Fibroblast of lung (primary cell): Measurements from ENCODE around the gene CHAD. TPM values are rescaled to one million over a fixed set of nuclear protein-coding genes. Genes with fewer than 3 reads are reported as not detected.

Experiments used
- DNase-seq, 2 donors: peaks; one replicate each; pipeline versions ENCODE4 v3.0.0 to v3.0.0-alpha.2; 2010; ENCODE audit warnings: low read depth in 2 of 2
- H2AFZ ChIP-seq: 2 replicates; pipeline ENCODE4 v1.5.1; 2012; ENCODE audit warnings: low read length, control low read depth, inconsistent platforms
- H3K27ac ChIP-seq: 2 replicates; pipeline ENCODE4 v1.5.1; 2011; ENCODE audit warnings: low read length, control low read depth; ENCODE audit not compliant: insufficient read depth
- H3K27me3 ChIP-seq: 2 replicates; pipeline ENCODE4 v1.5.1; 2011; ENCODE audit warnings: mild to moderate bottlenecking, low read length; ENCODE audit not compliant: control insufficient read depth, insufficient read depth
- H3K36me3 ChIP-seq: 2 replicates; pipeline ENCODE4 v1.5.1; 2011; ENCODE audit warnings: low read length; ENCODE audit not compliant: control insufficient read depth, insufficient read depth
- H3K4me1 ChIP-seq: 2 replicates; pipeline ENCODE4 v1.5.1; 2011; ENCODE audit warnings: low read length; ENCODE audit not compliant: control insufficient read depth, insufficient read depth; ENCODE audit errors: extremely low read depth
- H3K4me2 ChIP-seq: 2 replicates; pipeline ENCODE4 v1.5.1; 2011; ENCODE audit warnings: low read length, control low read depth; ENCODE audit not compliant: insufficient read depth; ENCODE audit errors: extremely low read depth
- H3K4me3 ChIP-seq, 4 experiments: fragments of 200-600 bp in 1 of 4; sonication (generic) in 1 of 4; replicated peaks in 1 of 4; 2 replicates each; pipeline ENCODE4 v1.5.1; 2011 to 2016; ENCODE audit warnings: low read length in 4 of 4, low read depth in 3 of 4, mild to moderate bottlenecking in 3 of 4, control low read depth in 2 of 4, inconsistent platforms in 1 of 4, mixed read lengths in 1 of 4; ENCODE audit not compliant: insufficient read depth in 1 of 4; ENCODE audit errors: control extremely low read depth in 1 of 4
- H3K79me2 ChIP-seq: 2 replicates; pipeline ENCODE4 v1.5.1; 2012; ENCODE audit warnings: mild to moderate bottlenecking, low read length, inconsistent platforms; ENCODE audit not compliant: control insufficient read depth, insufficient read depth
- H3K9ac ChIP-seq: 2 replicates; pipeline ENCODE4 v1.5.1; 2011; ENCODE audit warnings: mild to moderate bottlenecking, low read length, control low read depth; ENCODE audit not compliant: insufficient read depth
- H3K9me3 ChIP-seq: 2 replicates; pipeline ENCODE4 v1.5.1; 2012; ENCODE audit warnings: low read depth, low read length; ENCODE audit not compliant: control insufficient read depth, insufficient read depth
- H4K20me1 ChIP-seq: 2 replicates; pipeline ENCODE4 v1.5.1; 2011; ENCODE audit warnings: low read length; ENCODE audit not compliant: control insufficient read depth, insufficient read depth; ENCODE audit errors: extremely low read depth
- EZH2 ChIP-seq: IDR thresholded peaks from 2 replicates; pipeline ENCODE4 v1.5.1; 2012; ENCODE audit warnings: low read length, control low read depth, mild to moderate bottlenecking; ENCODE audit errors: missing control alignments
- polyA plus RNA-seq, 2 donors: library from polyadenylated mRNA; depleted of rRNA in 1 of 2; stranded (reverse) in 1 of 2; unstranded in 1 of 2; fragments of >200 nt; gene quantifications; 2 replicates each; pipeline ENCODE4 v1.2.1, GENCODE V29; 2011 to 2012; ENCODE audit warnings: missing spikeins in 1 of 2
- total RNA-seq: library from RNA; depleted of rRNA; stranded (reverse); fragments of >200 nt; gene quantifications from 2 replicates; pipeline ENCODE4 v1.2.1, GENCODE V29; 2014
- TF ChIP-seq, protein P1 (sequence below), 2 donors: IDR thresholded peaks in 1 of 2; conservative IDR thresholded peaks in 1 of 2; 1 replicate in 1 of 2; 2 replicates in 1 of 2; pipeline ENCODE4 v1.5.1; 2011 to 2012; ENCODE audit warnings: low read length in 2 of 2, control low read depth in 1 of 2, inconsistent platforms in 1 of 2, low read depth in 1 of 2, mild to moderate bottlenecking in 1 of 2

Gene CHAD
- total and polyA plus RNA-seq, 2 donors (not counting 1 experiment from before 2014, with no cell fraction given) = not detected

DNA sequence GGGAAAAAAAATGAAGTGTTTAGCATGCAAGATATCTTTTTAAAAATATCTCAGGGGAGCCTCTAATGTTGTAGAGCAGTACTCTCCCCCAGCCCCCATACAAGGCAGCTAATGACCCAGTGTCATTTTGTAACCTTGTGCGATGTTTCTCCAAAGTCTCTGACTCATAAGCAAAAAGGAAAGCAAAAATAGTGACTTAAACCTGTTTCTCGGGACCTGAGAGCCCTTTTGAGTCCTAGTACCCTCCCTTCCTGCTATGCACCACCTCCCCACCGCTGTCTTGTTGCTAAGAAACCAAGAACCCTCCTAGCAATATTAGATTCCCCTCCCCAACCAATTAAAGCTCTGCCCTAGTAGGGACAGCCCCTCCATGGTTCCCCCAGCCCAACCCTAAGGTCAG lies 42.4 kb upstream of the CHAD start:
- no peak overlapping the region for H3K27ac ChIP-seq
- peak in 1 of 2 donors; percentile 38 for DNase-seq
- no peak overlapping the region for H3K4me3 ChIP-seq
- TF ChIP-seq, protein P1, sequence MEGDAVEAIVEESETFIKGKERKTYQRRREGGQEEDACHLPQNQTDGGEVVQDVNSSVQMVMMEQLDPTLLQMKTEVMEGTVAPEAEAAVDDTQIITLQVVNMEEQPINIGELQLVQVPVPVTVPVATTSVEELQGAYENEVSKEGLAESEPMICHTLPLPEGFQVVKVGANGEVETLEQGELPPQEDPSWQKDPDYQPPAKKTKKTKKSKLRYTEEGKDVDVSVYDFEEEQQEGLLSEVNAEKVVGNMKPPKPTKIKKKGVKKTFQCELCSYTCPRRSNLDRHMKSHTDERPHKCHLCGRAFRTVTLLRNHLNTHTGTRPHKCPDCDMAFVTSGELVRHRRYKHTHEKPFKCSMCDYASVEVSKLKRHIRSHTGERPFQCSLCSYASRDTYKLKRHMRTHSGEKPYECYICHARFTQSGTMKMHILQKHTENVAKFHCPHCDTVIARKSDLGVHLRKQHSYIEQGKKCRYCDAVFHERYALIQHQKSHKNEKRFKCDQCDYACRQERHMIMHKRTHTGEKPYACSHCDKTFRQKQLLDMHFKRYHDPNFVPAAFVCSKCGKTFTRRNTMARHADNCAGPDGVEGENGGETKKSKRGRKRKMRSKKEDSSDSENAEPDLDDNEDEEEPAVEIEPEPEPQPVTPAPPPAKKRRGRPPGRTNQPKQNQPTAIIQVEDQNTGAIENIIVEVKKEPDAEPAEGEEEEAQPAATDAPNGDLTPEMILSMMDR (conservative IDR thresholded peaks at IDR 0.05 in 1 of 2, IDR thresholded peaks at IDR 0.05 in 1 of 2; ENCODE audit: low read depth in 1 of 2, low read length in 2 of 2) = no peak
- no peak for TF ChIP-seq EZH2
- H3K27me3 ChIP-seq = no peaks in the 10 kb centered on the region
- H3K4me1 ChIP-seq = no peaks in the 10 kb centered on the region
- H3K79me2 ChIP-seq = no peaks in the 10 kb centered on the region
- no peak overlapping the region for H2AFZ ChIP-seq
- H3K9me3 ChIP-seq = no peaks in the 10 kb centered on the region
- H3K9ac ChIP-seq = no peak overlapping the region
- H4K20me1 ChIP-seq = no peaks in the 10 kb centered on the region
- H3K4me2 ChIP-seq = no peak overlapping the region
- no peaks in the 10 kb centered on the region for H3K36me3 ChIP-seq

DNA sequence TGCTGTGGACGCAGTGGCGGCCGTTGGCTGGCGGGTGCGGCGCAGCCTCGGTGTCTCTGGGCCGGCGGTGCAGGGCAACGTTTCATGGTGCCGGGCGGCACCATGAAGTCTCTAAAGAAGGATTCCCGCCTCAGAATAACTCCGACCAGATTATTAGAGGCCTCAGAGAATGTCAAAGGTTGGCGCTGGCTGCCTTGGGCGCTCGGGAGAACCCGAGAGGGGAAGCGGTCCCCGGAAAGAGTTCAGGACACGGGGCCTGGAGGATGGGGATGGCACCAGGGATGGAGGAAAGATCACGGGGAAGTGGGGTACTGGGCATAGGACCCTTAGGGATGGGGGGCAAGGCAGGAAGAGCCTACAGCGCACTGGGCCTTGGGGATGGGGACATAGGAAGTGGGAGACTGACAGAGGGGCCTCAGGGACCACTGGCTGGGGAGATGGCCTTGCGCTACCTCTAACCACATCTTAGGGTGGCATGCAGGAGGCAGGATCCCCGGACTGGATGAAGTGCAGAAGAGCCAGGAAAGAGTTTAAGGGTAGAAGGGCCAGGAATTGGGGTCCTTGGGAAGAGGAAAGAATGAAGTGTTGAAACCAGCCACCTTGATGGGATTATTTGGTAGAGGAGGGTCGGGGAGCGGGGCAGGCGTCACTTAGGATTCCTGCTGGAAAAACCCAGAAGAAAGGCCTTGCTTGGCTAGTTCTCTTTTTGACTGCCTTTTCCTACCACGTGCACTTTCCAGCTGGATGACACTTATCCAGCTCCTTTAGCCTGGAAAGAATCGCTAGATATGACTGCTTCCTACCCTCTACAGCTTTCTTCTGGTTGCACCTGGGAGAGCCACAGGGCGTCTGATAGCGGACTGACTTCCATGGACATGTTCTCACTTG lies 40.1 kb upstream of the CHAD start:
- H3K36me3 ChIP-seq = no peaks in the 10 kb centered on the region
- no peaks in the 10 kb centered on the region for H3K9me3 ChIP-seq
- no peak for DNase-seq
- H3K4me3 ChIP-seq = peak overlapping the region; percentile 28 to 60 (median 56)
- no peaks in the 10 kb centered on the region for H3K4me1 ChIP-seq
- H2AFZ ChIP-seq = peak overlapping the region; percentile 86
- H3K79me2 ChIP-seq = no peaks in the 10 kb centered on the region
- H3K27me3 ChIP-seq = no peaks in the 10 kb centered on the region
- TF ChIP-seq EZH2 = no peak
- TF ChIP-seq, protein P1 (conservative IDR thresholded peaks at IDR 0.05 in 1 of 2, IDR thresholded peaks at IDR 0.05 in 1 of 2; ENCODE audit: low read depth in 1 of 2, low read length in 2 of 2) = no peak
- peak overlapping the region; percentile 70 for H3K9ac ChIP-seq
- peak overlapping the region; percentile 86 for H3K4me2 ChIP-seq
- H4K20me1 ChIP-seq = no peaks in the 10 kb centered on the region
- peak overlapping the region; percentile 65 for H3K27ac ChIP-seq

DNA sequence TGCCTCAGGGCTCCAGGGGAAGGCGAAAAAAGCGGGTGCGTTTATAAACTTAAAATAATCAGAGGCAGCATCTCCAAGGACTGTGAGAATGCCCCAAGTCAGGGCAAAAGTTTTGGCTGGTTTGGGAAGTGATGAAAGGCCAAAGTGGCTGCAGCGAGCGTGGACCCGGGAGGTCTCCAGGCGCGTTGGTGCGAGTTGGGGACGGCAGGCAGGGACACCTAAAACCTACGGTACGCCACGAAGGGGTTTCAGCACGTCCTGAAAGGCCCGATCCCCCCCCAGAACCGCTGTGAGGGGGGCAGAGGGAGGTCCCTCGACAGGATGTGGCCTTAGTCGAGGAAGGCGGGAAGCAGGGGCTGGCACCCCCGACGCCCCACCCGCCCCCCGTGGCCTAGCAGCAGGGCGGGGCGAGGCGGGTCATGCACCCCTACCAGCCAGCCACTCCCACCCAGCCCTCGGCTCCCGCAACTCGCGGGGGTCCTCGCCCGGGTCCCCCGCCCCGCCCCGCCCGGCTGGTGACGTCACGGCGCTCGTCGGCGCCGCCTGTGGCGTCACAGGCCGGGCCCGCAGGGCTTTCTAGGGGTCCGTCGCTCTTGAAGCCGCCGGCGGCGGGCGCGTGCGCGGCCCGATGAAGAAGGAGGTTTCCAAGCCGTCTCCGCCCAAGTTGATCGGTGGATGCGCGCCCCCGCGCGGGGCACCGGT lies 39.3 kb upstream of the CHAD start, which contains the start of gene MYCBPAP:
TSS of gene MYCBPAP (plus strand) at position 569 of the 702 bp plus-strand sequence. CDS start 236 bp downstream, outside the sequence.
- Histone ChIP-seq H2AFZ (peak within 1 kb of the TSS; percentile 96), H4K20me1 (no peaks in the 10 kb centered on the region), H3K4me3 (peak within 1 kb of the TSS; percentile 39 to 60 (median 56)), H3K79me2 (no peaks in the 10 kb centered on the region), H3K27me3 (no peaks in the 10 kb centered on the region), H3K36me3 (no peaks in the 10 kb centered on the region), H3K9me3 (no peaks in the 10 kb centered on the region), H3K27ac (peak within 1 kb of the TSS; percentile 65), H3K9ac (peak within 1 kb of the TSS; percentile 70), H3K4me2 (peak within 1 kb of the TSS; percentile 87), H3K4me1 (no peaks in the 10 kb centered on the region)
- TF ChIP-seq, protein P1 (conservative IDR thresholded peaks at IDR 0.05 in 1 of 2, IDR thresholded peaks at IDR 0.05 in 1 of 2; ENCODE audit: low read depth in 1 of 2, low read length in 2 of 2) = no peak
- no peak for TF ChIP-seq EZH2
- DNase-seq = peak; percentile 80 to 83
